ENCODE data around the gene MYO7B. TPM values are rescaled to one million over a fixed set of nuclear protein-coding genes. Genes with fewer than 3 reads are reported as not detected.

MYO7B gene
- total RNA-seq, 2 donors from 2014 or later = 0.16 to 0.19 TPM

- Mint-ChIP-seq H3K36me3 (ENCODE audit: low read depth) (no peaks in the 10 kb centered on the region), H3K4me3 (no peak overlapping the region), H3K27ac (no peak overlapping the region), H3K9me3 (no peaks in the 10 kb centered on the region), H3K4me1 (peaks cover 4% of the 10 kb centered on the region), H3K27me3 (no peaks in the 10 kb centered on the region)
- ATAC-seq (replicated peaks) = no peak
Observed at GRCh38 chr2:127636248-127637235, 101.1 kb downstream of the MYO7B start.

- Mint-ChIP-seq H3K27ac (no peak overlapping the region), H3K27me3 (no peaks in the 10 kb centered on the region), H3K4me3 (no peak overlapping the region), H3K4me1 (peaks cover 4% of the 10 kb centered on the region), H3K36me3 (ENCODE audit: low read depth) (no peaks in the 10 kb centered on the region), H3K9me3 (no peaks in the 10 kb centered on the region)
- ATAC-seq (replicated peaks) = no peak
Observed at GRCh38 chr2:127637236-127637630, 101.8 kb downstream of the MYO7B start.

GRCh38 chr2:127637725-127638252, 102.3 kb downstream of the MYO7B start:
- Mint-ChIP-seq H3K36me3 (ENCODE audit: low read depth) (no peaks in the 10 kb centered on the region), H3K4me1 (peaks cover 4% of the 10 kb centered on the region), H3K4me3 (peak overlapping the region; percentile 13), H3K27ac (peak overlapping the region; percentile 41), H3K27me3 (no peaks in the 10 kb centered on the region), H3K9me3 (no peaks in the 10 kb centered on the region)
- ATAC-seq (replicated peaks) = no peak

GRCh38 chr2:127638361-127639110, 103.1 kb downstream of the MYO7B start:
- H3K27me3 Mint-ChIP-seq = no peaks in the 10 kb centered on the region
- no peaks in the 10 kb centered on the region for H3K9me3 Mint-ChIP-seq
- H3K36me3 Mint-ChIP-seq (ENCODE audit: low read depth) = no peaks in the 10 kb centered on the region
- no peak for ATAC-seq (replicated peaks)
- H3K4me1 Mint-ChIP-seq = peaks cover 4% of the 10 kb centered on the region
- no peak overlapping the region for H3K4me3 Mint-ChIP-seq
- peak overlapping the region; percentile 41 for H3K27ac Mint-ChIP-seq

- no peak for ATAC-seq (replicated peaks)
- Mint-ChIP-seq H3K4me1 (peaks cover 4% of the 10 kb centered on the region), H3K27ac (no peak overlapping the region), H3K36me3 (ENCODE audit: low read depth) (no peaks in the 10 kb centered on the region), H3K27me3 (no peaks in the 10 kb centered on the region), H3K9me3 (no peaks in the 10 kb centered on the region), H3K4me3 (no peak overlapping the region)
Observed at GRCh38 chr2:127639111-127639474, 103.6 kb downstream of the MYO7B start.

GRCh38 chr2:127640082-127641072, 104.9 kb downstream of the MYO7B start:
- peak overlapping the region; percentile 46 for H3K4me3 Mint-ChIP-seq
- H3K27me3 Mint-ChIP-seq = no peaks in the 10 kb centered on the region
- peaks cover 4% of the 10 kb centered on the region for H3K4me1 Mint-ChIP-seq
- H3K27ac Mint-ChIP-seq = no peak overlapping the region
- H3K9me3 Mint-ChIP-seq = no peaks in the 10 kb centered on the region
- no peaks in the 10 kb centered on the region for H3K36me3 Mint-ChIP-seq (ENCODE audit: low read depth)
- ATAC-seq (replicated peaks) = peak; percentile 35

GRCh38 chr2:127641133-127641532, 105.7 kb downstream of the MYO7B start:
- Mint-ChIP-seq H3K27ac (no peak overlapping the region), H3K9me3 (no peaks in the 10 kb centered on the region), H3K4me3 (peak overlapping the region; percentile 46), H3K27me3 (no peaks in the 10 kb centered on the region), H3K36me3 (ENCODE audit: low read depth) (no peaks in the 10 kb centered on the region), H3K4me1 (peaks cover 4% of the 10 kb centered on the region)
- ATAC-seq (replicated peaks) = no peak

GRCh38 chr2:127641846-127642507, 106.5 kb downstream of the MYO7B start:
- peaks cover 4% of the 10 kb centered on the region for H3K4me1 Mint-ChIP-seq
- no peaks in the 10 kb centered on the region for H3K27me3 Mint-ChIP-seq
- peak overlapping the region; percentile 46 for H3K4me3 Mint-ChIP-seq
- no peaks in the 10 kb centered on the region for H3K9me3 Mint-ChIP-seq
- H3K36me3 Mint-ChIP-seq (ENCODE audit: low read depth) = no peaks in the 10 kb centered on the region
- no peak overlapping the region for H3K27ac Mint-ChIP-seq
- ATAC-seq (replicated peaks) = peak; percentile 65

GRCh38 chr2:127642706-127643438, 107.4 kb downstream of the MYO7B start:
- no peaks in the 10 kb centered on the region for H3K36me3 Mint-ChIP-seq (ENCODE audit: low read depth)
- no peak for ATAC-seq (replicated peaks)
- no peaks in the 10 kb centered on the region for H3K9me3 Mint-ChIP-seq
- peak overlapping the region; percentile 46 for H3K4me3 Mint-ChIP-seq
- peaks cover 3% of the 10 kb centered on the region for H3K4me1 Mint-ChIP-seq
- no peaks in the 10 kb centered on the region for H3K27me3 Mint-ChIP-seq
- H3K27ac Mint-ChIP-seq = no peak overlapping the region

- Mint-ChIP-seq H3K4me3 (no peak overlapping the region), H3K9me3 (no peaks in the 10 kb centered on the region), H3K4me1 (no peaks in the 10 kb centered on the region), H3K27me3 (no peaks in the 10 kb centered on the region), H3K36me3 (ENCODE audit: low read depth) (no peaks in the 10 kb centered on the region), H3K27ac (no peak overlapping the region)
- ATAC-seq (replicated peaks) = no peak
Observed at GRCh38 chr2:127643439-127644065, 108.1 kb downstream of the MYO7B start.

GRCh38 chr2:127644066-127645025, 108.9 kb downstream of the MYO7B start:
- no peaks in the 10 kb centered on the region for H3K36me3 Mint-ChIP-seq (ENCODE audit: low read depth)
- H3K4me3 Mint-ChIP-seq = no peak overlapping the region
- no peaks in the 10 kb centered on the region for H3K9me3 Mint-ChIP-seq
- H3K4me1 Mint-ChIP-seq = no peaks in the 10 kb centered on the region
- H3K27ac Mint-ChIP-seq = no peak overlapping the region
- no peak for ATAC-seq (replicated peaks)
- H3K27me3 Mint-ChIP-seq = no peaks in the 10 kb centered on the region

GRCh38 chr2:127645026-127645394, 109.5 kb downstream of the MYO7B start:
- no peaks in the 10 kb centered on the region for H3K36me3 Mint-ChIP-seq (ENCODE audit: low read depth)
- peaks cover 4% of the 10 kb centered on the region for H3K4me1 Mint-ChIP-seq
- H3K4me3 Mint-ChIP-seq = no peak overlapping the region
- no peaks in the 10 kb centered on the region for H3K27me3 Mint-ChIP-seq
- ATAC-seq (replicated peaks) = no peak
- no peak overlapping the region for H3K27ac Mint-ChIP-seq
- no peaks in the 10 kb centered on the region for H3K9me3 Mint-ChIP-seq

Measured in activated T-helper 17 cell treated with anti-CD3 and anti-CD28 coated beads, Interleukin-2, amount 50 U/mL, for 72 hours (primary cell).